Amygdala (tissue), 56 donors: ENCODE measurements around the gene RAB3IL1.

Source experiments
- DNase-seq, 56 donors: peaks; one replicate each; lab custom pipeline; 2025; lab: John Stamatoyannopoulos, UW

The RAB3IL1 gene

DNA sequence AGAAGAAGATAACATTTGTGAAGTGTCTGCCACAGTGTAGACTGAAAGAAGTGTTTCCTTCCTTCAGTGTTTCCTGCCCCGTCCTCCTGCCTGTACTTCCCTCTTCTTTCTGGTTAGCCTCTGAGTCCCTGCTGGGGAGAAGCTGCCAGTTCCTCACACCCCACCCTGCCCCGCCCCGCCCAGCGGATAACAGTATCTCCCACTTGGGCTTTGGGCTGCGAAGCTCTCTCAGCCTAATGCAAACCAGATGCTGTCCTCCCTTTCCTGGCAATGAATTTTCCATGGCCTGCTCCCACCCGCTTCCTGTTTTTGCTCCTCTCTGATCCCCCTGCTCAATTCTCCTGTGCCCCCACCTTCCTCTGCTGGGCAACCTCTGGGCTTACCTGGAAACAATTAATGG lies 5.2 kb upstream of the RAB3IL1 start:
- DNase-seq: peak in 1 of 56 donors; percentile 53

DNA sequence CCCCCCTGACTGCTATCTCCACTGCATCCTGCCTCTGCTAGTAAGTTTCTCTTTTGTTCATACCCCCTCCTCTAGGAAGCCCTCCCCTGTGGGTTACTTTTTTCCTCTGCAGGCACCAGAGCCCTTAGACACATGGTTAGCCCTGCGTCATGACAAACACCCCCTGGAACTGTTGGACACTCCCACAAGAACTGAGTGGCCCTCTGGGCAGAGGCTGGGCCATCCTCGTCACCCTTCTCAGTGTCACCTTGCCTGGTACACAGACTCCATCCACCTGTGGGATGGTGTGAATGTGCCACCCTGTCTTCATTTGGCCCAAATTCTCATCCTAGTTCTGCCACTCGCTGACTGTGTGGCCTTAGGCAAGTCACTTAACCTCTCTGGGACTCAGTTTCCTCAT lies 4.1 kb upstream of the RAB3IL1 start:
- no peak for DNase-seq

GRCh38 chr11:61919705-61920631 lies 2.6 kb upstream of the RAB3IL1 start:
- DNase-seq: no peak

- no peak for DNase-seq
These were observed 1.8 kb upstream of the RAB3IL1 start for GRCh38 chr11:61918938-61919704.

GRCh38 chr11:61918251-61918937 lies 1.0 kb upstream of the RAB3IL1 start:
- DNase-seq: no peak

DNA sequence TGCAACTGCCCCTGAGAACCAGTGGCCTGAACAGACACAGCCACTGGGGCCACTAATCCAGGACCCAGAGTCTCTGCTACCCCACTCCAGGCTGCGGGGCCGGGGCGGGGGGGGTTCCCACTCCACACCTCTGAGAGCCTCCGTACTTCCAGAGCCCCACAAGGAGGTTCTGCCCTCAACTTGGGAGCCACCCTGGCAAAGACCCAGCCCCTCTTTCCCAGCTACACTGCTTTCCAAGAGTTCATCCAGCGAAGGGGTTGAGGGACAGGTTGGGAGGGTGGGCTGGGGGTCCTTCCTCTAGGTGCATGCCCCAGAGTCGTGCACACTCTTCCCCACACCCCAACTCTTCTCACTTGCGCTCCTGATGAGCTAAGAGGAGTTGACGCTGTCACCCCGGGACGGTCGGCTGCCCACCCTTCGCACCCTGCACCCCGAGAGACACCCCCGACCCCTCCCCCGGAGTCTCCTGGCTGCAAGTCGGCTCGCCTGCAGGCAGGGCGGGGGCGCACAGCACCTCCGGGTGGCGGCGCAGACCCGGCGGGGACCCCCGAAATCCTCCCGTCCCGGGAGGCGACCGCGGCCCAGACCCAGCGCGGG lies 531 bp downstream of the RAB3IL1 start:
- DNase-seq: peak in 1 of 56 donors; percentile 66

GRCh38 chr11:61914471-61915171 lies 2.7 kb downstream of the RAB3IL1 start:
- no peak for DNase-seq

GRCh38 chr11:61913699-61914395 lies 3.5 kb downstream of the RAB3IL1 start:
- no peak for DNase-seq

DNA sequence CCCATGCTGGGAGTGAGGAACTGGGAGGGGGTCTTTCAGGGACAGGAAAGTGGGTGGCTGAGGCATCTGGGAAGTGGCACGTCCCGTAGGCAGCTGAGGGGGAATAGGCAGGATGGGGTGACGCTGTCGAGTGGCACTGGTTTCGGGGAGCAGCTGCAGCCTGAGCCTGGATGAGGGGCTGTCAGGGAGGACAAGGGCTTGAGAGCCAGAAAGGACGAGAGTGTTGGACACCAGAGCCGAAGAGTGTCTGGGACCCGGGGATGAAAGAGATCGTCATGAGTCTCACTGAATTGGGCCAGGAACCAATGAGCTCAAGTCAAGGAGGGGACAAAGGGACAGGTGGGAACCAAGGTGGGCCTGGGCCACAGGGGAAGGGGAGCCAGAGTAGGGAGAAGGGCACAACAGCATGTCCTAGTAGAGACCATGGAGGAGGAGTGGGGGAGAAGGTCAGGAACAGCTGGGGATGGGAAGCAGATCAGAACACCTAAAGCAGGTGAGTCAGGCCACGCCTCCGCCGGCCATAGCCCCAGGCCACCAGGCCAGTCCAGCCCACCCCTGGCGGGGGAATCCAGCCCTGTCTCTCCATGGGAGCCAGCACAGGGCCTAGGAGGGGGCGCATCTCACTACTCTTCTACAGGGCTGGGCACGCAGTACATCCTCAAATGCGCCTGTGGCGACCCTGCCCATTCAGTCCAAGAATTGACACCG lies 4.2 kb downstream of the RAB3IL1 start:
- DNase-seq: no peak

DNA sequence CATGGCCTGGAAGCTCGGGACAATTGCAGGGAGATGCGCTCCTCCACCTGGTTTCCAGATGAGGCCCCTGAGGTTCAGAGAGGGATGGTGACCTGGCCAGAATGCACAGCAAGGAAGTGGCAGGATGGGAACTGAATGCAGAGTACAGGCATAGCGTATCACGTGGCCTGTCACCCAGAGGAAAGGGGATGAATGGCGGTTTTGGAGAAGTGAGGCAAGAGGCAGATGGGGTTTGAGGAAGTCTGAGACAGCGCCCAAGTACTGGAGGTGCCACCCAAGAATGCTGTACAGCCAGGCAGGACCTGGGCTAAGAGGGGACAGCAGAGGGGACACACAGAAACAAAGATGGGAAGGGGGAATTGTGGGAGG lies 4.9 kb downstream of the RAB3IL1 start:
- peak in 5 of 56 donors; percentile 22 to 58 (median 33) for DNase-seq

- DNase-seq: no peak
These were observed 5.5 kb downstream of the RAB3IL1 start for GRCh38 chr11:61911701-61912529.

GRCh38 chr11:61911128-61911700 lies 6.2 kb downstream of the RAB3IL1 start:
- no peak for DNase-seq

- no peak for DNase-seq
These were observed 6.9 kb downstream of the RAB3IL1 start for GRCh38 chr11:61910187-61911127.

- peak in 21 of 56 donors; percentile 14 to 62 (median 26) for DNase-seq
These were observed 8.5 kb downstream of the RAB3IL1 start for GRCh38 chr11:61908730-61909316.

DNA sequence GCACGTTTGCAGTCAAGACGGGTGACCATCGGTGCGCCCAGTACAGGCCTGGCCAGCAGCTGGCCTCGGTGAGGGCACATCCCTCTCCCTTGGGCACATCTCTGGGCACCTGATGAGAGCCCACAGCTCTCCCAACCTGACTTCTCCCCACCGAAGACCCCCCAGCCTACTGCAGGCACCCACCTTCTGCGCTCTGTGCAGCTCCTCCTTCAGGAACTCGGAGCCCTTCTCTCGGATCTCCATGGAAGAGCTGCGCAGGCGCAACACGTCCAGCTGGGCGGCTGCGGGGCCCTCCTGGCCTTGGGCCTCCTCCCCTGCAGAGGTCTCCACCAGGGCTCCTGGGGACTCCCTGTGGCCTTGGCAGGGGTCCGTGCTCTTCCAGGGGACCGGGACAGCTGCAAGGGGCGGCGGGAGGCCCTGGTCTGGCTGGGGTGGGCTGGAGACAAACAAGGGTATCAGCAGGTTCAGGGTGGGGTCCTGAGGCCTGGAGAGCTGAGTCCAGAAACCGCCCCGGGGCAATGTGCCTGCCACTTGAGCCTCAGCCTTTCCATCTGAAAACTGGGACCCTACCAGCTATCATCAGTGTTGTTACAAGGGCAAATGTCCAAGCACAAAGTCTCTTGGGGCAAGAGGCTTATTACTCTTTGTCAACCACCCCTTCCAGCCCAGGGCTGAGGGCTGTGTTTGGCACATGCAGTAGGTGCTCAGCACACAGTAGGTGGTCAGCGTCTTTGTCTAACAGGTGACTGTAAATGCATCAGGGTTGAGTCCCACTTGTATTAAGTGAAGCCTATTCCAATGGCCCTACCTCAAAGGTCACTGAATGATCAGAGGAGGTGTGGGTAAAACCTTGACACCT lies 9.3 kb downstream of the RAB3IL1 start:
- no peak for DNase-seq
